B cell (primary cell): Measurements from ENCODE around the gene ARL5A. TPM values are rescaled to one million over a fixed set of nuclear protein-coding genes. Genes with fewer than 3 reads are reported as not detected.

Experiments
- ATAC-seq: fragments of 200-7000 bp; cut with Tn5 transposase; one replicate; pipeline ENCODE4 v1.10.0; 2021; ENCODE audit warnings: low read depth, mild to moderate bottlenecking, moderate number of reproducible peaks, moderate library complexity
- CTCF ChIA-PET: fragments of 350-600 bp; sonication (Branson Sonifier 250); formaldehyde crosslinking; loops from one replicate; lab custom pipeline; 2021; ENCODE audit warnings: antibody characterized with exemption, inconsistent platforms; lab: Charles Lee
- POLR2A ChIA-PET: fragments of 350-600 bp; sonication (Branson Sonifier 250); formaldehyde crosslinking; loops from one replicate; lab custom pipeline; 2021; ENCODE audit warnings: antibody characterized with exemption; lab: Charles Lee
- DNase-seq: peaks from one replicate; pipeline ENCODE4 v3.0.0; 2013
- H2AFZ ChIP-seq: 2 replicates; pipeline ENCODE4 v1.6.1; 2012; ENCODE audit warnings: mild to moderate bottlenecking, low read depth, low read length; ENCODE audit not compliant: insufficient read depth, poor library complexity, severe bottlenecking
- H3K27ac ChIP-seq, 2 donors: 1 replicate in 1 of 2; 2 replicates in 1 of 2; pipeline ENCODE4 v1.5.1; 2012 to 2013; ENCODE audit warnings: low read length in 2 of 2, mild to moderate bottlenecking in 2 of 2, moderate library complexity in 1 of 2
- H3K27me3 ChIP-seq, 4 experiments: fragments of 200-600 bp in 1 of 4; sonication (generic) in 1 of 4; replicated peaks in 1 of 4; 1 replicate in 2 of 4; 2 replicates in 2 of 4; pipeline versions ENCODE4 v1.6.1 to v1.7.0; 2013 to 2016; ENCODE audit warnings: low read length in 3 of 4, mild to moderate bottlenecking in 2 of 4, mixed read lengths in 1 of 4, moderate library complexity in 1 of 4; ENCODE audit not compliant: insufficient read depth in 4 of 4, control insufficient read depth in 3 of 4; ENCODE audit errors: control extremely low read depth in 1 of 4
- H3K36me3 ChIP-seq, 2 experiments: replicated peaks in 1 of 2; 1 replicate in 1 of 2; 2 replicates in 1 of 2; pipeline versions ENCODE4 v1.6.1 to v1.7.1; 2013; ENCODE audit warnings: low read length in 1 of 2; ENCODE audit not compliant: insufficient read depth in 2 of 2, control insufficient read depth in 1 of 2; ENCODE audit errors: control extremely low read depth in 1 of 2, extremely low read depth in 1 of 2
- H3K4me1 ChIP-seq, 2 donors: fragments of 200-600 bp in 1 of 2; sonication (generic) in 1 of 2; 1 replicate in 1 of 2; 2 replicates in 1 of 2; pipeline versions ENCODE4 v1.5.1 to v1.6.1; 2013 to 2017; ENCODE audit warnings: low read length in 2 of 2; ENCODE audit not compliant: control insufficient read depth in 2 of 2, insufficient read depth in 2 of 2
- H3K4me2 ChIP-seq: replicated peaks from 2 replicates; pipeline ENCODE3; 2012; ENCODE audit warnings: mild to moderate bottlenecking, low read depth, low read length; ENCODE audit not compliant: poor library complexity, severe bottlenecking
- H3K4me3 ChIP-seq, 5 experiments: fragments of 200-600 bp in 1 of 5; sonication (generic) in 1 of 5; 1 replicate in 3 of 5; 2 replicates in 2 of 5; pipeline versions ENCODE4 v1.5.1 to v1.7.0; 2011 to 2016; ENCODE audit warnings: low read length in 4 of 5, mild to moderate bottlenecking in 4 of 5, low read depth in 2 of 5, control low read depth in 1 of 5, moderate library complexity in 1 of 5; ENCODE audit not compliant: insufficient read depth in 1 of 5; ENCODE audit errors: control extremely low read depth in 1 of 5, extremely low read depth in 1 of 5
- H3K79me2 ChIP-seq: fragments of 200-600 bp; sonication (generic); one replicate; pipeline ENCODE4 v1.6.0; 2016; ENCODE audit warnings: low read length; ENCODE audit not compliant: control insufficient read depth, insufficient read depth
- H3K9ac ChIP-seq: fragments of 200-600 bp; sonication (generic); 2 replicates; pipeline ENCODE4 v1.6.1; 2017; ENCODE audit warnings: mild to moderate bottlenecking, low read length, moderate library complexity
- H3K9me3 ChIP-seq, 3 donors: one replicate each; pipeline versions ENCODE4 v1.6.1 to v1.7.1; 2013; ENCODE audit warnings: low read length in 2 of 3; ENCODE audit not compliant: control insufficient read depth in 2 of 3, insufficient read depth in 1 of 3; ENCODE audit errors: control extremely low read depth in 1 of 3
- H4K20me1 ChIP-seq: 2 replicates; pipeline ENCODE4 v1.6.0; 2012; ENCODE audit warnings: mild to moderate bottlenecking, low read length; ENCODE audit not compliant: insufficient read depth, control insufficient read depth, poor library complexity, severe bottlenecking
- H3K27ac Mint-ChIP-seq: one replicate; pipeline ENCODE4 v1.8.0; 2021; ENCODE audit warnings: mixed read lengths
- H3K27me3 Mint-ChIP-seq: one replicate; pipeline ENCODE4 v1.8.0; 2021; ENCODE audit warnings: mixed read lengths
- H3K4me1 Mint-ChIP-seq: one replicate; pipeline ENCODE4 v1.8.0; 2021; ENCODE audit warnings: mixed read lengths
- H3K4me3 Mint-ChIP-seq: one replicate; pipeline ENCODE4 v1.8.0; 2021; ENCODE audit warnings: mixed read lengths
- H3K9me3 Mint-ChIP-seq: one replicate; pipeline ENCODE4 v1.8.0; 2022; ENCODE audit warnings: mixed read lengths; ENCODE audit not compliant: insufficient read depth
- CTCF ChIP-seq: fragments of 200-600 bp; IDR thresholded peaks from one replicate; pipeline ENCODE4 v1.8.0; 2022; ENCODE audit warnings: antibody characterized with exemption, mild to moderate bottlenecking
- EZH2 ChIP-seq: IDR thresholded peaks from 2 replicates; pipeline ENCODE4 v1.6.1; 2012; ENCODE audit warnings: borderline replicate concordance, low read depth, mild to moderate bottlenecking, moderate library complexity, low read length; ENCODE audit not compliant: insufficient read depth, poor library complexity, severe bottlenecking
- WGBS: methylation state at CpG from one replicate; pipeline ENCODE4 v1.1.5; 2013; ENCODE audit warnings: missing lambda C conversion rate; ENCODE audit not compliant: insufficient coverage; 5-methylcytosine and 5-hydroxymethylcytosine counted together
- intact Hi-C: fragments of 100-400 bp; cut with micrococcal nuclease; formaldehyde crosslinking; loops from one replicate; pipeline ENCODE4 v1.10.0; 2022
- polyA plus RNA-seq: library from polyadenylated mRNA; depleted of rRNA; stranded (reverse); fragments of >200 nt; gene quantifications from 2 replicates; pipeline ENCODE4 v1.2.3, GENCODE V29; 2012
- total RNA-seq, 2 donors: library from RNA; stranded (reverse); fragments of 120-200 nt in 1 of 2; gene quantifications; 1 replicate in 1 of 2; 2 replicates in 1 of 2; pipeline versions ENCODE4 v1.2.3 to v1.2.4, GENCODE V29; 2013 to 2022

The ARL5A gene
- total and polyA plus RNA-seq, 2 donors (not counting 1 experiment from before 2014, with no cell fraction given), result 18.2 to 54.1 TPM

- peak overlapping the region; percentile 76 for H3K4me3 Mint-ChIP-seq
- no peak for TF ChIP-seq EZH2
- no peak for TF ChIP-seq CTCF
- H2AFZ ChIP-seq, result no peak overlapping the region
- peak overlapping the region; percentile 70 for H3K4me2 ChIP-seq
- H3K36me3 ChIP-seq, result no peaks in the 10 kb centered on the region
- H3K9ac ChIP-seq, result peak overlapping the region; percentile 38
- peak overlapping the region; percentile 93 for H3K27ac Mint-ChIP-seq
- DNase-seq (no peak), ATAC-seq (no peak)
- H3K27ac ChIP-seq, result peak overlapping the region; percentile 95 to 96
- H3K4me1 Mint-ChIP-seq, result peaks cover 90% of the 10 kb centered on the region
- intact Hi-C loops, result loop anchor here (1.0 to 10.0 kb wide), 4 partner anchors 57 to 946 kb away; partner anchors contain the start of genes ARL5A, ARL6IP6, PRPF40A and STAM2
- H3K79me2 ChIP-seq, result peaks cover 9% of the 10 kb centered on the region
- POLR2A ChIA-PET, result interaction anchor here (0.6 to 1.6 kb wide), 2 partner anchors 57 to 113 kb away, joined by 3 to 5 read pairs; partner anchors contain the start of gene ARL5A
- H3K9me3 ChIP-seq, result peaks cover 0 to 14% (median 3%) of the 10 kb centered on the region in 3 donors
- CTCF ChIA-PET, result interaction anchor here (1.0 to 2.4 kb wide), 6 partner anchors 16 to 57 kb away, joined by 3 to 7 read pairs (median 6); partner anchors contain the start of gene ARL5A
- peak overlapping the region in 1 of 5 experiments; percentile 38 for H3K4me3 ChIP-seq
- no peaks in the 10 kb centered on the region for H4K20me1 ChIP-seq
- no peaks in the 10 kb centered on the region for H3K27me3 Mint-ChIP-seq
- no peaks in the 10 kb centered on the region for H3K9me3 Mint-ChIP-seq
- H3K4me1 ChIP-seq, result peaks cover 86 to 88% of the 10 kb centered on the region in 2 donors
- H3K27me3 ChIP-seq, result no peaks in the 10 kb centered on the region
- WGBS, result no CpG with 5 or more reads among the region's 2 CpGs
Measured at GRCh38 chr2:151770995-151771394, 57.2 kb downstream of the ARL5A start.

GRCh38 chr2:151769606-151770005, 58.6 kb downstream of the ARL5A start:
- Histone ChIP-seq H2AFZ (no peak overlapping the region), H3K9me3 (peaks cover 0 to 7% (median 0%) of the 10 kb centered on the region in 3 donors), H3K4me2 (peak overlapping the region; percentile 13), H4K20me1 (no peaks in the 10 kb centered on the region), H3K4me3 (no peak overlapping the region), H3K36me3 (no peaks in the 10 kb centered on the region), H3K9ac (no peak overlapping the region), H3K4me1 (peaks cover 86 to 92% of the 10 kb centered on the region in 2 donors), H3K27ac (peak overlapping the region; percentile 95 to 96), H3K27me3 (no peaks in the 10 kb centered on the region), H3K79me2 (peaks cover 9% of the 10 kb centered on the region)
- no peaks in the 10 kb centered on the region for H3K27me3 Mint-ChIP-seq
- no CpG with 5 or more reads among the region's 1 CpG for WGBS
- no peak for TF ChIP-seq EZH2
- no peak for TF ChIP-seq CTCF
- DNase-seq (no peak), ATAC-seq (no peak)
- peak overlapping the region; percentile 23 for H3K4me3 Mint-ChIP-seq
- intact Hi-C loops, result loop anchor here (5.0 to 10.0 kb wide), 2 partner anchors 405 to 948 kb away; partner anchors contain the start of genes ARL6IP6, PRPF40A and STAM2
- peaks cover 91% of the 10 kb centered on the region for H3K4me1 Mint-ChIP-seq
- ChIA-PET POLR2A (no interaction called here), CTCF (interaction anchor here (1.2 to 1.5 kb wide), 2 partner anchors 19 to 40 kb away, joined by 3 to 4 read pairs; no protein-coding TSS in a partner anchor)
- no peaks in the 10 kb centered on the region for H3K9me3 Mint-ChIP-seq
- peak overlapping the region; percentile 76 for H3K27ac Mint-ChIP-seq
